ENCODE measurements around the gene MOSMO. TPM values are rescaled to one million over a fixed set of nuclear protein-coding genes. Genes with fewer than 3 reads are reported as not detected.
"Not testable (repeated sequence)": the region's sequence is repeated elsewhere in the genome, so short reads cannot be mapped to it uniquely, and the experiment has no call there.

Gene MOSMO
- total RNA-seq, 3 donors from 2014 or later = 5.3 to 8.2 (median 7.0) TPM

DNA sequence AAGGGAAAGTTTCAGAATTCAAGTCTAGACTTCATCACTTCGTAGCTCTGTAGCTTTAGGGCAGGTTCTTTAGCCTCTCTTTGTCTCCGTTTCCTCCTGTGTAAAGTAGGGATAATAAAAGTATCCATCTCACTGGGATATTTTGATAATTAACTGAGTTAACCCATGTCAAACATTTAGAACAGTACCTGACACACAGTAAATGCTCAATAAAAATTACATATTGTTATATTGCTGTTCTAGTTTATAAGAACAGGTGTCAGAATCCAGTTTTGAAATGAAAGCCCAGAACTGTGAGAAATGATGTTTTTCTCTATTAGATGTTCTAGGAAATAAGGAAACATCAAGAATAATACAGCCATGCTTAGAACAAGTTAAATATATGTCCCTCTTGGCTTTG lies 4.3 kb downstream of the MOSMO start:
- H3K36me3 Mint-ChIP-seq (ENCODE audit: insufficient read depth) = no peaks in the 10 kb centered on the region
- H3K4me1 Mint-ChIP-seq (ENCODE audit: low read depth) = peaks cover 63% of the 10 kb centered on the region
- H3K27me3 Mint-ChIP-seq (ENCODE audit: low read depth) = no peaks in the 10 kb centered on the region
- no peaks in the 10 kb centered on the region for H3K9me3 Mint-ChIP-seq
- ATAC-seq (no peak), DNase-seq (no peak)
- no peak overlapping the region for H3K4me3 Mint-ChIP-seq

DNA sequence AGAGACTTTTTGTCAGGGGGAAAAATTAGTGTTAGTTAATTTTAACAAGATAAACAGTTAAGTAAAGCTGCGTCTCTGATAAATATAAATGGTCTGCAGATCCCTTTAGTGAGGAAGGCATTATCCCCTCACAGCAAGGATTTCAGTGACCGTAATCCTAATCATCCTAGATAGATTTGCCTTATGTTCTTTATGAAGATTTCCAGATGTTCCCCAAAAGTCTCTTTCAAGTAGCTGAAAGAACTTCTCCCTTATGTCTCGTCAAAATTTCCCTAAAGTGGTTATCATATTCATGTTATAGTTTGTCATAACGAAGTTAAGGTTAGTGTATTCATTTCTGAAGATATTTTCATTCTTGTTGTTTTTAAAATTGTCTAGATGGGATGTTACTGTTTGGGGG lies 5.6 kb downstream of the MOSMO start:
- Mint-ChIP-seq H3K36me3 (ENCODE audit: insufficient read depth) (no peaks in the 10 kb centered on the region), H3K27me3 (ENCODE audit: low read depth) (no peaks in the 10 kb centered on the region), H3K9me3 (no peaks in the 10 kb centered on the region), H3K4me3 (no peak overlapping the region), H3K4me1 (ENCODE audit: low read depth) (peaks cover 67% of the 10 kb centered on the region)
- ATAC-seq (no peak), DNase-seq (no peak)

- Mint-ChIP-seq H3K27me3 (ENCODE audit: low read depth) (no peaks in the 10 kb centered on the region), H3K4me1 (ENCODE audit: low read depth) (peaks cover 69% of the 10 kb centered on the region), H3K9me3 (no peaks in the 10 kb centered on the region), H3K36me3 (ENCODE audit: insufficient read depth) (no peaks in the 10 kb centered on the region), H3K4me3 (no peak overlapping the region)
- DNase-seq = no peak
- ATAC-seq = no peak
Measured at GRCh38 chr16:22014271-22014873, 6.5 kb downstream of the MOSMO start.

GRCh38 chr16:22016927-22017326 lies 9.0 kb downstream of the MOSMO start:
- Mint-ChIP-seq H3K36me3 (ENCODE audit: insufficient read depth) (peaks cover 4% of the 10 kb centered on the region), H3K9me3 (no peaks in the 10 kb centered on the region), H3K4me1 (ENCODE audit: low read depth) (peaks cover 53% of the 10 kb centered on the region), H3K4me3 (no peak overlapping the region), H3K27me3 (ENCODE audit: low read depth) (no peaks in the 10 kb centered on the region)
- DNase-seq (no peak), ATAC-seq (no peak)

DNA sequence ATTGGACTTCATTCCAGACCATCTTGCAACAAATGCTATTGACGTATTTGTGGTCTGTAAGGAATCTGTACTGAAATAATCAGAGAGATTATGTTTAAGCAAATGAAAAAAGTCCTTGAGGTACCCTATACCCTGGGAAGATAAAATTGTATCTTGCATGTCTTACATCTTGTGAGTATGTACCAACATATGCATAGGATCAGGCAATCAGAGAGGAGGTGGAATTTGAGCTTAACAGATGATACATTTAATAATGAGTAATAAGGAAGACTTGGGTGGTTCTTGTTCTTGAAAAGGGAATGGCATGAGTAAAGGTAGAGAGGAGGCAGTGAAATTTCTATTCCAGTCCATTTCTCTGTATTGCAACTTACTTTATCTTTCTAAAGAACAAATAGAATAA lies 10.6 kb downstream of the MOSMO start:
- Mint-ChIP-seq H3K4me1 (ENCODE audit: low read depth) (peaks cover 45% of the 10 kb centered on the region), H3K4me3 (no peak overlapping the region), H3K36me3 (ENCODE audit: insufficient read depth) (peaks cover 4% of the 10 kb centered on the region), H3K9me3 (no peaks in the 10 kb centered on the region), H3K27me3 (ENCODE audit: low read depth) (no peaks in the 10 kb centered on the region)
- DNase-seq (no peak), ATAC-seq (no peak)

DNA sequence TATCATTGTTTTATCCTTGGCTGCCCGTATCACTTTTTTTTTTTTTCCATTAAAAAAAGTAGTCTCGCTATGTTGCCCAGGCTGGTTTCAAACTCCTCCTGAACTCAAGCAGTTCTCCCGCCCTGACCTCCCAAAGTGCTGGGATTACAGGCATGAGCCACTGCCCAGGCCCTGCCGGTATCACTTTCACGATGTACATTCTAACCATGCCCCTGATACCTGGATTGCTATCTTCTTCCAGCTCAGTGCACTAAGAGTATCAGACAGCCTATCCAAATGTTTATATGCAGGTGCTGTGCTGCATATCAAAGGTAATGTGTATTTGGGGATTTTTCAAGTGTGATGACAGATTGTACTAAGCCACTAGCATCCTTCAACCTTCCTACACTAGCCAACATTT lies 14.2 kb downstream of the MOSMO start:
- Mint-ChIP-seq H3K4me1 (ENCODE audit: low read depth) (peaks cover 33% of the 10 kb centered on the region), H3K27me3 (ENCODE audit: low read depth) (no peaks in the 10 kb centered on the region)
- no peak for ATAC-seq

DNA sequence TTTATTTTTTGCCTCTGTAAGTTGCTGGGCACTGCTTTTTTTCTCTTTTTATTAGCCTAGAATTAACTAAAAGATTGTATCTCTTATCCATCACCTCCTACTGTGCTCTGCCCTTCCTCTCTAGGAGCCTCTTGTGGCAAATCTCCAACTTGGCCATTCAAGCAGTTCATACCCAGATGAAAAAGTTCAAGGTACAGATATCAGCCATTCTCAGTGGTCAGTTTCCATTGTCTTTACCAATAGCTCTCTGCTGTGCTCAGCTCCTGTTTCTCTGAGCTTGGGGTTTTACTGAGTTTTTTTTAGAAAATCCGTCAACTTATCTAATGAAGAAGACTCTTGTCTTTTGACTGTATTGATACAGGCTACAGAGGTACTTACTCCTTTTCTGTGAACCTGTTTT lies 15.6 kb downstream of the MOSMO start:
- no peak for ATAC-seq
- no peaks in the 10 kb centered on the region for H3K27me3 Mint-ChIP-seq (ENCODE audit: low read depth)
- H3K4me3 Mint-ChIP-seq = no peak overlapping the region
- H3K4me1 Mint-ChIP-seq (ENCODE audit: low read depth) = peaks cover 28% of the 10 kb centered on the region
- H3K36me3 Mint-ChIP-seq (ENCODE audit: insufficient read depth) = peaks cover 4% of the 10 kb centered on the region
- DNase-seq = no peak
- no peaks in the 10 kb centered on the region for H3K9me3 Mint-ChIP-seq

More for the DNA sequence above, 14.2 kb downstream of the MOSMO start:
- Mint-ChIP-seq H3K9me3 (no peaks in the 10 kb centered on the region), H3K36me3 (ENCODE audit: insufficient read depth) (peaks cover 4% of the 10 kb centered on the region), H3K4me3 (no peak overlapping the region)
- no peak for DNase-seq

- not testable (repeated sequence) for H3K36me3 Mint-ChIP-seq (ENCODE audit: insufficient read depth); H3K4me3 Mint-ChIP-seq; H3K9me3 Mint-ChIP-seq; DNase-seq; ATAC-seq; H3K27me3 Mint-ChIP-seq (ENCODE audit: low read depth)
- H3K4me1 Mint-ChIP-seq (ENCODE audit: low read depth) = peaks cover 24% of the 10 kb centered on the region
Measured at GRCh38 chr16:22024785-22025184, 16.9 kb downstream of the MOSMO start.

DNA sequence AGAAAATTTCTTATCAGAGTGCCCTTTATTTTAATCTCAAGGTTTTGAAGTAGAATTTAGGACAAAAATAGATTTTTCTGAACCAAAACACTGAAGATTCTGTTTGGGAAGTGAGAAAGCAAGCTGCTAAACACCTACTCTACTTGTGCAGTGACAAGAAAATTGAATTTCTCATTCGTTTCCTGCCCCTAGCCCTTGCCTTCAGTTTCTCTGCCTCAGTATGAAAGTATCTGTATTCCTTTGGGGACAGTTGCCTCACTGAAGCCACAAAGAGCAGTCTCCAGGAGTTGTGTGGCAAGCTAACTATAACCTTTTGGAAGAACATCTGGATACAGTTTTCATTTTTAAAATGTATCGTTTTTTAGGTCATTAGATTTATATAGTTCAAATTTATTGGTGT lies 19.7 kb downstream of the MOSMO start:
- Mint-ChIP-seq H3K36me3 (ENCODE audit: insufficient read depth) (peaks cover 15% of the 10 kb centered on the region), H3K4me1 (ENCODE audit: low read depth) (peaks cover 27% of the 10 kb centered on the region), H3K4me3 (no peak overlapping the region), H3K27me3 (ENCODE audit: low read depth) (no peaks in the 10 kb centered on the region), H3K9me3 (no peaks in the 10 kb centered on the region)
- DNase-seq (no peak), ATAC-seq (no peak)

- ATAC-seq (no peak), DNase-seq (no peak)
- peaks cover 22% of the 10 kb centered on the region for H3K36me3 Mint-ChIP-seq (ENCODE audit: insufficient read depth)
- peaks cover 31% of the 10 kb centered on the region for H3K4me1 Mint-ChIP-seq (ENCODE audit: low read depth)
- H3K27me3 Mint-ChIP-seq (ENCODE audit: low read depth) = no peaks in the 10 kb centered on the region
- no peak overlapping the region for H3K4me3 Mint-ChIP-seq
- no peaks in the 10 kb centered on the region for H3K9me3 Mint-ChIP-seq
Measured at GRCh38 chr16:22029632-22030031, 21.7 kb downstream of the MOSMO start.

GRCh38 chr16:22030087-22030812 lies 22.3 kb downstream of the MOSMO start:
- ATAC-seq (no peak), DNase-seq (no peak)
- no peaks in the 10 kb centered on the region for H3K27me3 Mint-ChIP-seq (ENCODE audit: low read depth)
- H3K4me1 Mint-ChIP-seq (ENCODE audit: low read depth) = peaks cover 33% of the 10 kb centered on the region
- H3K9me3 Mint-ChIP-seq = no peaks in the 10 kb centered on the region
- H3K4me3 Mint-ChIP-seq = no peak overlapping the region
- peaks cover 22% of the 10 kb centered on the region for H3K36me3 Mint-ChIP-seq (ENCODE audit: insufficient read depth)

DNA sequence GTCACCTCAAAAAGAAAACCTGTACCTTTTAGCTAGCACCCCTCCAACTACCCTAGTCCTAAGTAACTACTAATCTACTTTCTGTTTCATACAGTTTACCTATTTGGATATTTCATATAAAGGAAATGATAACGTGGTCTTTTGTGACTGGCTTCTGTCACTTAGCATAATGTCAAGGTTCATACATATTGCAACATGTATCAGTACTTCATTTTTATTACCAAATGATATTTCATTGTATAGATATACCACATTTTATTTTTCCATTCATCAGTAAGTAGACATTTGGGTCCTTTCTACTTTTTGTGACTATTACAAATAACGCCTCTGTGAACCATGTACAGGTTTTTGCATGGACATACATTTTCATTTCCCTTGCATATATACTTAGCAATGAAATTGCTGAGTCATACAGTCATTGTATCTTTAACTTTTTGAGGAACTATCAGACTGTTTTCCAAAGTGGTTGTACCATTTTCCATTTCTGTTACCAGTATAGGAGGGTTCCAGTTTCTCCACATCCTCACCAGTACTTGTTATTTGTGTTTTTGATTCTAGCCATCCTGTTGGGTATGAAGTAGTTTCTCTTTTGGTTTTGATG lies 23.7 kb downstream of the MOSMO start:
- no peak overlapping the region for H3K4me3 Mint-ChIP-seq
- H3K27me3 Mint-ChIP-seq (ENCODE audit: low read depth) = no peaks in the 10 kb centered on the region
- no peaks in the 10 kb centered on the region for H3K9me3 Mint-ChIP-seq
- H3K36me3 Mint-ChIP-seq (ENCODE audit: insufficient read depth) = peaks cover 23% of the 10 kb centered on the region
- DNase-seq (no peak), ATAC-seq (no peak)
- peaks cover 27% of the 10 kb centered on the region for H3K4me1 Mint-ChIP-seq (ENCODE audit: low read depth)

DNA sequence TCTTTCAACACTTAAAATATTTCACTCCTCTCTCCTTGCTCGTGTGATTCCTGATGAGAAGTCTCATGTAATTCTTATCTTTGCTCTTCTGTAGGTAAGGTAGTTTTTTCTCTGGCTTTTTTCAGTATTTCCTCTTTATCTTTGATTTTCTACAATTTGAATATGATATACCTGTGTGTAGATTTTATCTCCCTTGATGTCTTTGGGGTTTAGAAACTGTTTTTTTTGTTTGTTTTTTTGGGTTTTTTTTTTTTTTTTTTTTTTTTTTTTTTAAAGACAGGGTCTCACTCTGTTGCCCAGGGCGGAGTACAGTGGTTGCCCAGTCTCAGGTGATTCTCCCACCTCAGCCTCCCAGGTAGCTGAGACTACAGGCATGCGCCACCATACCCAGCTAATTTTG lies 26.6 kb downstream of the MOSMO start:
- DNase-seq (no peak), ATAC-seq (no peak)
- Mint-ChIP-seq H3K27me3 (ENCODE audit: low read depth) (no peaks in the 10 kb centered on the region), H3K4me1 (ENCODE audit: low read depth) (peaks cover 23% of the 10 kb centered on the region), H3K36me3 (ENCODE audit: insufficient read depth) (peaks cover 31% of the 10 kb centered on the region), H3K4me3 (no peak overlapping the region), H3K9me3 (no peaks in the 10 kb centered on the region)

- ATAC-seq (no peak), DNase-seq (no peak)
- Mint-ChIP-seq H3K4me1 (ENCODE audit: low read depth) (peaks cover 22% of the 10 kb centered on the region), H3K36me3 (ENCODE audit: insufficient read depth) (peaks cover 26% of the 10 kb centered on the region), H3K4me3 (no peak overlapping the region), H3K27me3 (ENCODE audit: low read depth) (no peaks in the 10 kb centered on the region), H3K9me3 (no peaks in the 10 kb centered on the region)
Measured at GRCh38 chr16:22035153-22035552, 27.2 kb downstream of the MOSMO start.

GRCh38 chr16:22043882-22044281 lies 36.0 kb downstream of the MOSMO start:
- not testable (repeated sequence) for H3K4me1 Mint-ChIP-seq (ENCODE audit: low read depth); H3K27me3 Mint-ChIP-seq (ENCODE audit: low read depth); DNase-seq; ATAC-seq; H3K9me3 Mint-ChIP-seq; H3K36me3 Mint-ChIP-seq (ENCODE audit: insufficient read depth); H3K4me3 Mint-ChIP-seq
